ENCODE measurements around the gene ATP2B2. TPM values are rescaled to one million over a fixed set of nuclear protein-coding genes. Genes with fewer than 3 reads are reported as not detected.

The ATP2B2 gene
- total RNA-seq, 2 donors from 2014 or later = 0.07 to 0.11 TPM

DNA sequence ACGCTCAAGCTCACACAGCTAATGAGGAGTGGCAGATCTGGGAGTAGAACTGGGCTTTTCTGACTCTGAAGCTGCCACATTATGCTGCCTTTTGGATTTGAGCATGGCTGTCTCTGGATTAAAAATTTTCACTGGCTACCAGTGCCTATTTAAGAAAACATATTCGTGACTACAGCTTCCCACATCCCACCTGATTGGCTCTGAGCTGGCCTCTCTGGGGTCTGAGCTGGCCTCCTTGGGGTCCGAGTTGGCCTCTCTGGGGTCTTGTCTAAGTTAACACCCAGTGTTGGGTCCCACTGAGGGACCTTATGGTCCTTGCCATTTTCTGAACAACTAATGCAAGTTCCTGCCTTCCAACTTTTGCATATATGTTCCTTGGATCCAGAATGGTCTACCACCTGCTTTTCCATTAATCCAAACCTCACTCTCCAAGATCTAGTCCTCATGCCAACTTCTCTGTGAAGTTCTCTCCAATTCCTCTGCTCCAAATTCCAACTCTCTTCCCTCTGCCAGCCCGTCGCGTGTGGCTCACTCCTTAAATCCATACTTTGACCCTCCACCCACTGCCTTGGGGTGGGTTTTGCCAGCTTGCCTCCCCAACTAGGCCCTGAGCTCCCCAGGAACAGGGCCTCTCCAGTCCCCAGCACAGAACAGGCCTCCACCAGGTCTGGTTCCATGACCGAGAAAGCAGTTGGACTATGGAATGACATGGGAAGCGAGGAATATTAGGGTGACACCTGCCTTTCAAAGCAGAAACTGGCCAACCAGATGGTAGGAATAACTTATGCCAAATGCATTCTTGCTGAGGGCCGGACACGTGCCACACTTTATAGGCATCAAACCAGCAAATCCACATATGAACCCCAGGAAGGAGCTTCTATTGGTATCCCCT, 42.5 kb downstream of the ATP2B2 start:
- no peak for DNase-seq
- H3K27ac ChIP-seq = no peak overlapping the region
- H3K4me1 ChIP-seq = no peaks in the 10 kb centered on the region
- H3K9ac ChIP-seq (ENCODE audit: low read depth in 2 of 2, low read length in 2 of 2) = no peak overlapping the region
- no peaks in the 10 kb centered on the region for H3K27me3 ChIP-seq
- TF ChIP-seq, protein P1, sequence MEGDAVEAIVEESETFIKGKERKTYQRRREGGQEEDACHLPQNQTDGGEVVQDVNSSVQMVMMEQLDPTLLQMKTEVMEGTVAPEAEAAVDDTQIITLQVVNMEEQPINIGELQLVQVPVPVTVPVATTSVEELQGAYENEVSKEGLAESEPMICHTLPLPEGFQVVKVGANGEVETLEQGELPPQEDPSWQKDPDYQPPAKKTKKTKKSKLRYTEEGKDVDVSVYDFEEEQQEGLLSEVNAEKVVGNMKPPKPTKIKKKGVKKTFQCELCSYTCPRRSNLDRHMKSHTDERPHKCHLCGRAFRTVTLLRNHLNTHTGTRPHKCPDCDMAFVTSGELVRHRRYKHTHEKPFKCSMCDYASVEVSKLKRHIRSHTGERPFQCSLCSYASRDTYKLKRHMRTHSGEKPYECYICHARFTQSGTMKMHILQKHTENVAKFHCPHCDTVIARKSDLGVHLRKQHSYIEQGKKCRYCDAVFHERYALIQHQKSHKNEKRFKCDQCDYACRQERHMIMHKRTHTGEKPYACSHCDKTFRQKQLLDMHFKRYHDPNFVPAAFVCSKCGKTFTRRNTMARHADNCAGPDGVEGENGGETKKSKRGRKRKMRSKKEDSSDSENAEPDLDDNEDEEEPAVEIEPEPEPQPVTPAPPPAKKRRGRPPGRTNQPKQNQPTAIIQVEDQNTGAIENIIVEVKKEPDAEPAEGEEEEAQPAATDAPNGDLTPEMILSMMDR (IDR thresholded peaks at IDR 0.05) = no peak
- no peaks in the 10 kb centered on the region for H3K36me3 ChIP-seq
- H3K4me3 ChIP-seq = no peak overlapping the region
- intact Hi-C loops (cut with DNase I) = no loop called here
- H3K9me3 ChIP-seq = no peaks in the 10 kb centered on the region

DNA sequence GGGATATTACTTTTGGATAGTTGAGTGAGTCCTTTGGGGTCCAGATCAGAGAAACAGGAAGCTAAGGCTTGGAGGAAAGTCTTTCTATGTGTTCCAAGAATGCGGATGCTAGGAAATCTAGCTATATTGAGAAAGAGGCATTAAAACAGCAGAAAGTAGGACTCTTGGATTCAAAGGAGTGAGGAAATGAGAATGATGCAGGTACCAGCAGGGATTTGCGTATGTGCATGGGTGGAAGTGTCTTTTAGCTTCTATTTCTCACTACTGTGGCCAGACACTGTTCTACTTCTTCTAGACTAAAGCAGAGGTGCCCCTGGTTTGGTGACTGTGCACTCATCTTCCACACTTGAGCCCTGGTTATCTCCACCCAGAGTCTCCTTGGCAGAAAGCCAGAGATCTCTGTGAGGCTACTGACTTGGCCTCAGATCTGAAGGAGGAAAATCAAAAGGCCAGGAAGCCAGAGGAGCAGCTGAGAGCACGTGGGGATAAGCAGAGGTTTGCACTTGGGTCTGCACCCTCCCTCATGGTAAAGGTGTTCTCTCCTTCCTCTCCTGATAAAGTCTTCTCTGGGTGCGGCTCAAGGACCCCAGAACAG, 44.3 kb downstream of the ATP2B2 start:
- no peak overlapping the region for H3K27ac ChIP-seq
- TF ChIP-seq, protein P1 (IDR thresholded peaks at IDR 0.05) = no peak
- intact Hi-C loops (cut with DNase I) = no loop called here
- no peaks in the 10 kb centered on the region for H3K4me1 ChIP-seq
- no peaks in the 10 kb centered on the region for H3K27me3 ChIP-seq
- H3K36me3 ChIP-seq = no peaks in the 10 kb centered on the region
- no peak for DNase-seq
- H3K9ac ChIP-seq (ENCODE audit: low read depth in 2 of 2, low read length in 2 of 2) = no peak overlapping the region
- H3K4me3 ChIP-seq = no peak overlapping the region
- H3K9me3 ChIP-seq = no peaks in the 10 kb centered on the region

DNA sequence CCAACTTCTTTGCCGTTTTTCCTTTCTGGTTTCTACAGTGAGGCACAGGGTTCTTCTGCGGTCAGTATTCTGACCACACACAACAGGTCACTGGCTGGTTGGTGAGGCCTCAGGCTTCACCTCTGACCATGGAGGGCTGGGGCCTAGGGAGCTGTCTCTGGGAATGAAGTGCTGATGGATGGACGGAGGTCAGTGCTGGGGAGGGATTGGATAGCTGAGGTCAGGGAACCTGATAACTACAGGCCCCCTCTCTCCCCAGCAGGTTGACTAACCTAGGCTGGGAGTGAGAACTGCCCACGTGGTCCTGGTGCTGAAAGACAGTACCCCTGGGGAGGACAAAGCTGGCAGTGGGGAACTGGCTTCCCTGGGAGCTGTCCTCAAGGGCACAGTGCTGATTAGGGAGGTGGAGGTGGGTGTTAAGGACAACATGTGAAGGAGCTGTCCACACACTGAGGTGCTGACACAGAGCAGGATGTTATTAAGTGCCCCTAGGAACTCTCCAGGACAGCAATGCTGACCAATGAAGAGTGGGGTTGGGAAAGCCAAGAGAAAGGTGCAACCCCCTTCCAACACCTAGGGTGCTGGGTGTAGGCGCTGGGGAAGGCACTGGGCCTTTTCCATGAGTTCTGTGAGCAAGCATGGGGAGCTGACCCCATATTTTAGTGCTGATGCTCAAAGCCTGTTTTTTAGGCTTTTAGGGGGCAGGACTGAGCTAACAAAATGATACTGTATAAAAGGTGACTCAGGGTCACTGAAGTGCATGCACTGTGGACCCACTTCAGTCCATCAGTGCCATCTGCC, 45.2 kb downstream of the ATP2B2 start:
- no peak overlapping the region for H3K9ac ChIP-seq (ENCODE audit: low read depth in 2 of 2, low read length in 2 of 2)
- no peak overlapping the region for H3K27ac ChIP-seq
- TF ChIP-seq, protein P1 (IDR thresholded peaks at IDR 0.05) = no peak
- H3K9me3 ChIP-seq = no peaks in the 10 kb centered on the region
- intact Hi-C loops (cut with DNase I) = no loop called here
- H3K36me3 ChIP-seq = no peaks in the 10 kb centered on the region
- H3K4me3 ChIP-seq = no peak overlapping the region
- DNase-seq = peak; percentile 36
- no peaks in the 10 kb centered on the region for H3K4me1 ChIP-seq
- H3K27me3 ChIP-seq = no peaks in the 10 kb centered on the region

DNA sequence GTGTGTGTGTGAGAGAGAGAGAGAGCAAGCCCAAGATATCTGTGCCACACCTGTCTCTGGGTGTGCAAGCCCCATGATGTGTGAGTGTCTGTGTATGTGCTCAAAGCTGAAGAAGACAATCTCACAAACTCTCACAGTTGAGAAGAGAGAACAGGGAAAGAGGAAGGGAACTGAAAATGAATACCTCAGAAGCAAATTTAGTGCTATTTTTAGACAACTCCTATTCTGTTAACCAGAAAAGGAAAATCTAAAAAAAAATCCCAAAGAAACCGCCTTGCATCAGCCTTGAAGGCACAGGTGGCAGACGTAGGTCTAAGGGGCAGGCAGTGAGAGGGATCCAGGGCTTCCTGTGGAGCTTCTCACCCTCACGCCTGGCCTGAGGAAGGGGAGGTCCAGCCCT, 47.8 kb downstream of the ATP2B2 start:
- Histone ChIP-seq H3K9me3 (no peaks in the 10 kb centered on the region), H3K4me1 (no peaks in the 10 kb centered on the region), H3K36me3 (no peaks in the 10 kb centered on the region), H3K27ac (no peak overlapping the region), H3K9ac (ENCODE audit: low read depth in 2 of 2, low read length in 2 of 2) (no peak overlapping the region), H3K4me3 (no peak overlapping the region), H3K27me3 (no peaks in the 10 kb centered on the region)
- intact Hi-C loops (cut with DNase I) = no loop called here
- TF ChIP-seq, protein P1 (IDR thresholded peaks at IDR 0.05) = no peak
- DNase-seq = no peak

DNA sequence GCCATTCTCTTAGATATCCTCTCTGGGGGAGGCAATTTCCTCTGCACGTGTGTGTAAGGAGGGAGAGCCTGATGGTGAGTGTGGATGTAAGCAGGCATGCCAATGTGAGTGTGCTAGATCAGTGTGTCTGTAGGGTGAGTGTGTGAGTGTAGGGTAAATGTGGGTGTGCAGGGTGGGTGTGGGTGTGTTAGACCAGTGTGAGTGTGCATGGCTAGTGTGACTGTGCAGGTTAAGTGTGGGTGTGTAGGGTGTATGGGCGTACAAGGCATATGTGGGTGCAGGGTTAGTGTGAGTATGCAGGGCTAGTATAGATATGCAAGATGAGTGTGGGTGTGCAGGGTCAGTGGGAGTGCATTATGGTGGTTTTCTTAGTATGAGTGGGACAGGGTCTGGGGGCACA, 48.4 kb downstream of the ATP2B2 start:
- no peak overlapping the region for H3K27ac ChIP-seq
- TF ChIP-seq, protein P1 (IDR thresholded peaks at IDR 0.05) = no peak

More for the DNA sequence above, 48.4 kb downstream of the ATP2B2 start:
- Histone ChIP-seq H3K9ac (ENCODE audit: low read depth in 2 of 2, low read length in 2 of 2) (no peak overlapping the region), H3K4me1 (no peaks in the 10 kb centered on the region), H3K9me3 (no peaks in the 10 kb centered on the region), H3K36me3 (no peaks in the 10 kb centered on the region), H3K4me3 (no peak overlapping the region), H3K27me3 (no peaks in the 10 kb centered on the region)
- intact Hi-C loops (cut with DNase I) = no loop called here
- no peak for DNase-seq
